HG03135 (cell line): ENCODE measurements around the gene PDIA2.
A peak's percentile ranks its signal among the peaks of the same experiment; 100 is the strongest.
"Not testable (repeated sequence)": the region's sequence is repeated elsewhere in the genome, so short reads cannot be mapped to it uniquely, and the experiment has no call there.

Experiments used
- ATAC-seq: cut with Tn5 transposase; IDR thresholded peaks from one replicate; pipeline ENCODE4 v1.9.1; 2021; ENCODE audit warnings: mild to moderate bottlenecking, moderate library complexity; ENCODE audit not compliant: unreplicated experiment

Gene PDIA2

GRCh38 chr16:283033-283805, at the start of gene PDIA2:
Gene PDIA2 (plus strand): TSS chr16:283164. CDS start chr16:283170, 6 bp downstream.
- no peak for ATAC-seq

GRCh38 chr16:234468-235305, 48.3 kb upstream of the PDIA2 start, which contains the start of gene FAM234A:
Gene FAM234A (plus strand): TSS chr16:234821. CDS start chr16:254414, 19,593 bp downstream.
- peak; percentile 88 for ATAC-seq

GRCh38 chr16:239948-240277, 43.1 kb upstream of the PDIA2 start:
- ATAC-seq: no peak

DNA sequence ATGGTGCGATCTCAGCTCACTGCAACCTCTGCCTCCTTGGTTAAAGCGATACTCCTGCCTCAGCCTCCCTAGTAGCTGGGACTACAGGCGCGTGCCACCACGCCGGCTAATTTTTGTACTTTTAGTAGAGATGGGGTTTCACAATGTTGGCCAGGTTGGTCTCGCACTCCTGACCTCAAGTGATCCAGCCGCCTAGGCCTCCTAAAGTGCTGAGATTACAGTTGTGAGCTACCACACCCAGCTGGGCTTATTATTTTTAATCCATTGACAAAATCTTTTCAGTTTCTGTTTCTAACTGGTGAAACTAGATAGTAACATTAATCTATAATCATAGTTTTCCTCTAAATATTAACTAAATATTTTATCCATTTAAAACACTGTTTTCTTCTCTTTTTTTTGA, 42.4 kb upstream of the PDIA2 start:
- no peak for ATAC-seq

GRCh38 chr16:242281-242680, 40.7 kb upstream of the PDIA2 start:
- no peak for ATAC-seq

DNA sequence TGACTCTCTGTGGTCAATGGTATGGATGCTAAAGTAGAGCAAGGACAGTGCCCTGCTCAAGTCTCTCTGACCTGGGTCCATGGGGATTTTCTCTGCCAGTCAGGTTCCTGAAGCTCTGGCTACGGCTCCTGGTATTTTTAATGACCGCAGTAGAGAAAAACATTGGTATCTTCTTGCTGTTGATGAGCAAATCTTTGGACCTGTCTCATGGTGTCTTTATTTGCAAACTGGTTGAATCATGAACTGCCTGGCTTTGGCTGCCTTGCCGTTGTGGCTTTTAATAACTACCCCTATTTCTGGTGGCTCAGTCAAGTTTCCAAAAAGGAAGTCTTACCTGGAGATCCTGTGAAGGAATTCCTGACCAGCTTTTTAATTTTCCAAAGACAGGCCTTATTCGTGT, 39.6 kb upstream of the PDIA2 start:
- no peak for ATAC-seq

DNA sequence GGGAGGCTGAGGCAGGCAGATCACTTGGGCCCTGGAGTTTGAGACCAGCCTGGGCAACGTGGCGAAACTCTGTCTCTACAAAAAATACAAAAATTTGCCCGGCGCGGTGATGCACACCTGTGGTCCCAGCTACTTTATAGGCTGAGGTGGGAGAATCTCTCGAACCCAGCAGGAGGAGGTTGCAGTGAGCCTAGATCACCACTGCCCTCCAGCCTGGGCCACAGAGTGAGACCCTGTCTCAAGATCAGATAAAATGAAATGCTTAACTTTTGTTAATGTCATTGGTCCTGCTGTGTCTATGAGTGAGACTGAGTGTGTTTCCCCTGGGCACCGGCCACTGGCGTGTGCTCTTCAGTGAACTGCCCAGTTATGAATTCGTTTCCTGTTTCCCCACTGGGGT, 37.9 kb upstream of the PDIA2 start:
- no peak for ATAC-seq

DNA sequence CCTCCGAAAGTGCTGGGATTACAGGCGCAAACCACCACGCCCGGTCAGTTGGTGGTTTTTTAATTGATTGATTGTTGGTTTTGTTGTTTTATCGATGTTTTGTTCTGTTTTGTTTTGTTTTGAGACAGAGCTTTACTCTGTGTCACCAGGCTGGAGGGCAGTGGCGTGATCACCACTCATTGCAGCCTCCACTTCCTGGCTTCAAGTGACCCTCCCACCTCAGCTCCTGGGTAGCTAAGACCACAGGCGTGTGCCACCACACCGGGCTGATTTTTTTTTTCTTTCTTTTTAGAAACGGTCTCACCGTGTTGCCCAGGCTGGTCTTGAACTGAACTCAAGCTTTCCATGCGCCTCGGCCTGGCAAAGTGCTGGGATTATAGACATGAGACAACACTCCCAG, 35.9 kb upstream of the PDIA2 start:
- no peak for ATAC-seq

GRCh38 chr16:249431-249830, 33.5 kb upstream of the PDIA2 start:
- no peak for ATAC-seq

DNA sequence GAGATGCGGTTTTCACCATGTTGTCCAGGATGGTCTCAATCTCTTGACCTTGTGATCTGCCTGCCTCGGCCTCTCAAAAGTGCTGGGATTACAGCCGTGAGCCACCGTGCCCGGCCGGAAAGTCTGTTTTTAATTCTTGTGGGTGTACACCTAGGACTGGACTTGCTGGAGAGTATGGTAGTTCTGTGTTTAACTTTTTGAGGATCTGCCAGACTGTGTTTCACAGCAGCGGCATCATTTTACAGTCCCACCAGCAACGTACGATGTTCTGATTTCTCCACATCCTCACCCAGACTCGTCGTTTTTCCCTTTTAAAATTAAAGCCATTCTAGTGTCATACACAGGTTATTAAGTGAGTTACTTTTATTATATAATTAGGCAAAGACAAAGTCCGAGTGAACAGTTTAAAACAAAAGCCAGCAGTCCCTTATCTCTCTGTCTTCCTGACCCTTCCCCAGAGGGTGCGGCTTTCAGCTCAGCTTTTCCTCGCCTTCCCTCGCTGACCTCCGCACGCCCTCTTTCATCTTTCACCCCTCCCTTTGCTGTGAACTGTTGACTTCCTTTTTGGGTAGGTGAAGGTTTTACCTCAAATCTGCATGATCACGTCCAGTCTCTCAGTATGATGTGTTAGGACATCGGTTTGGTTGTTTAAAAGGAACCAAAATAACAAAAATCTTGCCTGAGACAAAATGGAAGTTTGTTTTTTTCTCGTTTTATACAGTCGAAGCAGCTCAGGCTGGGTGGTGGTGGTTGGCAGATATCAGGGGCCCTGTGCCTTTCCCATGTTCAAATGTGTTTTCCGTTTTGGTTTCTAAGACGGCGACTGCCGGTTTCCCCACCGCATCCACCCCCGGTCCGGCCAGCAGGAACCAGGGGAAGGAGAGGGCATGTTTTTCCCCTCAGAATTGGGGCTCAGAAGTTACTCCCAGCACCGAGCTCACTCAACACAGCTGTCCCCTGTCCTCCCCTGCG, 30.3 kb upstream of the PDIA2 start:
- no peak for ATAC-seq

DNA sequence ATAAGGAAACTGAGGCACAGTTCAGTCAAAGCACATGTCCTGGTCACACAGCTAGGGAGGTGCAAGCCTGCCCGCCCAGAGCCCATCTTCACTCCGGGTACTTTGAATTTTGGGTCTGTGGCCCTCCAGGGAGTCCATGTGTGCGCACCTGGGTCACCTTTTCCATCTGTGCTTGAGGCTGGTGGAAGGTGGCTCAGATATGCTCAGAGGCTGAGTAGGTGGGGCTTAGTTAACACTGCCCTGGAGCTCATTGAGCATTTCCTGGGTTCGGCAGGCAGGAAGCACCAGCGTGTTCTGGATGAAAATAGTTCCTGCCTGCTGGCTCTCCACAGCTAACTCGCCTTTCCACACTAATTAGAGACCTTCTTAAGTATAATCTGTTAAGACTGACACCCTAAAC, 29.1 kb upstream of the PDIA2 start:
- no peak for ATAC-seq

DNA sequence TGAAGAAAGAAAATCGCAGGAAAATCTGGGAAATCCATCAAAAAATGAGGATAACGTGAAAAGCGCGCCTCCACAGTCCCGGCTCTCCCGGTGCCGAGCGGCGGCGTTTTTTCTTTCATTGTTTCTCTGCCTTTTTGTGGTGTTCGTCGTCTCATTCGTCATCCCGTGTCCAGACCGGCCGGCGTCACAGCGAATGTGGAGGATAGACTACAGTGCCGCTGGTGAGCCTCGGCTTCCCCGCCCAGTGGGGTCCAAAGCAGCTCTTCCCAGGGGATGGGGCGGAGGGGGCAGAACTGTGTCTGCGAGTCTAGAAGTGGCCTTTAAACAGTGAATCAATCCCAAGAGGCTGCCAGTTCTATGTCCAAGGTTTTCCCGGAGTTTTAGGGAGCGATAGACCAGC, 28.5 kb upstream of the PDIA2 start:
- no peak for ATAC-seq

- ATAC-seq: no peak
Measured at GRCh38 chr16:255183-255582, 27.8 kb upstream of the PDIA2 start.

DNA sequence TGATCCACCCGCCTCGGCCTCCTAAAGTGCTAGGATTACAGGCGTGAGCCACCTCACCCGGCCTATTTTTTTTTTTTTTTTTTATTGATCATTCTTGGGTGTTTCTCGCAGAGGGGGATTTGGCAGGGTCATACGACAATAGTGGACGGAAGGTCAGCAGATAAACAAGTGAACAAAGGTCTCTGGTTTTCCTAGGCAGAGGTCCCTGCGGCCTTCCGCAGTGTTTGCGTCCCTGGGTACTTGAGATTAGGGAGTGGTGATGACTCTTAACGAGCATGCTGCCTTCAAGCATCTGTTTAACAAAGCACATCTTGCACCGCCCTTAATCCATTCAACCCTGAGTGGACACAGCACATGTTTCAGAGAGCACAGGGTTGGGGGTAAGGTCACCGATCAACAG, 24.9 kb upstream of the PDIA2 start:
- not testable (repeated sequence) for ATAC-seq

- ATAC-seq: no peak
Measured at GRCh38 chr16:259226-259625, 23.7 kb upstream of the PDIA2 start.

- ATAC-seq: no peak
Measured at GRCh38 chr16:259814-260253, 23.1 kb upstream of the PDIA2 start.

DNA sequence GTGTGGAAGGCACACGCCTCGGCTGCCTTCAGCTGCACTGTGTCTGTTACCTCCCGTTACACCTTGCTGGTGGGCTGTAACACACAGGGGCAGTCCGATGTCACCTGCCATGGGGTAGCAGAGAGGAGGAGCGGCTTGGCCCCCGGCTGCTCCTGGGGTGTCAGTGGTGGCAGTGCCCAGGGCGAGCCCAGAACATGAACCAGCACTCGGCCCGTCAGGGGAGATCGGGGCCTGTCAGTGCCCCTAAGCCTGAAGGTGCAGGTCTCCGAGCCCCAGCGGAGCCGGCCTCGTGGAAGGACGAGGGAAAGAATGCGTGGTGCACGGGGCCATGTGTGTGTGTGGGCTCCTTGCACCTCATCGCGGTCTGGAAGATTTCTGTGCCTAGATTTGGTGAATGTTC, 22.6 kb upstream of the PDIA2 start:
- ATAC-seq: no peak

GRCh38 chr16:261031-261691, 21.8 kb upstream of the PDIA2 start:
- no peak for ATAC-seq

- no peak for ATAC-seq
Measured at GRCh38 chr16:262121-262745, 20.7 kb upstream of the PDIA2 start.

- ATAC-seq: no peak
Measured at GRCh38 chr16:263182-263774, 19.7 kb upstream of the PDIA2 start.
